Iris pigment epithelial cell (primary cell): Measurements from ENCODE around the gene PLGRKT.
"Not testable (repeated sequence)": the region's sequence is repeated elsewhere in the genome, so short reads cannot be mapped to it uniquely, and the experiment has no call there.

Source experiments
- DNase-seq: peaks from one replicate; pipeline ENCODE4 v3.0.0-alpha.2; 2011; ENCODE audit warnings: low read depth

The PLGRKT gene

DNA sequence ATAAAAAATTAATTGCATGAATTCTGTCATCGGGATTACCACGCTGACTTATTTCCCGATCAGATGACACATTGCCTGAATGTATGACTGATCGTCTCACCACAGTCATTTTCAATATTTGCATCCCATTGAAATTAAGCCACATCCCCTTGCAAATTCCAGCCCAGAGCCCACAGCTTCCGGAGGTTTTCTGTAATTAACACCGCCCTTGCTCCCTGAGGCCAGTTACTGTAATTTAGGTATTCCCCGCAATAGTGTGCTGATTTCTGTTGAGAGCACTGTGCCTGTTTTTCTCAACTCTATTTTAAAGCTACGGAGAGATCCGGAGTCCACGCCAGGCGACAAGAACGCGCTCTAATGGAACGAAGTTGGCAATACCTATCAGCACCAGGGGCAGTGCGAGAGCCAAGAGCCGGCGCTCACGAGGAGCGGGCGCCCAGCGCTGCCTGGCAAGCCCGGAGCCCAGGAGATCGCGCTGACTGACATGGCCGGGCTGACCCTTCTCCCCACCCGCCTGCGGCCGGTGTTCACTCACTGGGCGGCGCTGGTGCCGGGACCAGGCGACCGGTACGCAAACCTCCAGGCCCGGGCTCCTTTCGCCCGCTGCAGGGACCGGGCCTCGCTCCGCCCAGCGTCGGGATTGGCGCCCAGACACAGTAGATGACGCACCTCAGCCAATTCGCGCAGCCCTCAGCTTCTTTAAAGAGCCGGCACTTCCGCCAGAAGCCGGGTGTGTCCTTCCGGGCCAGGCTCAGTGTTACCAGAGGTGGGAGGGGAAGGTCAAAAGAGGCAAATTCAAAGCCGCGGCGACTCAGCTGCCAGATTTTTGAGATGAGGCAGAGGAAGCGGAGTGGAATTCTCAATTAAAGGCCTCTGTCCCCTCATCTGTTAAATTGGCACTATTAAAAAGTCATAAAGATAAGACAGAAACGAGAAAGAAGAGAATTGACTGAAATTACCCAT, at the start of gene PLGRKT:
PLGRKT (minus strand) TSS at position 672 of the 963 bp plus-strand sequence. CDS start 5,948 bp downstream, outside the sequence.
- DNase-seq, result peak; percentile 93

DNA sequence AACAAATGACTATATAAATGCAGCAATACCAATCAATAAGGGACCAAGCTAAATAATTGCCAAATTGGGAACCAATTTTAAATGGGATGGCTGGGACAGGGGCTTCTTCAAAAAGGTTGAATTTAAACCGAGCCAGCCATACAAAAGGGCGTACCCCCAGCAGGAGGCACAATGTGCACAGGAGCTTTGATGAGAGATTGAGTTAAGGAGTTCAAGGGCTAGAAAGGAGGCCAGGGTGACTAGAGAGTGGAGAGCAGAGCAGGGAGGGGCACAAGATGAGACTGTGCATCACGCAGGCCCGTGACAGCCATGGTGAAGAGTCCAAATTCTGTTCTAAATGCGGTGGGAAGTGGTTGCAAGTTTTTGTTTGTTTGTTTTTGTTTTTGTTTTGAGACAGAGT, 49.3 kb upstream of the PLGRKT start:
- no peak for DNase-seq

DNA sequence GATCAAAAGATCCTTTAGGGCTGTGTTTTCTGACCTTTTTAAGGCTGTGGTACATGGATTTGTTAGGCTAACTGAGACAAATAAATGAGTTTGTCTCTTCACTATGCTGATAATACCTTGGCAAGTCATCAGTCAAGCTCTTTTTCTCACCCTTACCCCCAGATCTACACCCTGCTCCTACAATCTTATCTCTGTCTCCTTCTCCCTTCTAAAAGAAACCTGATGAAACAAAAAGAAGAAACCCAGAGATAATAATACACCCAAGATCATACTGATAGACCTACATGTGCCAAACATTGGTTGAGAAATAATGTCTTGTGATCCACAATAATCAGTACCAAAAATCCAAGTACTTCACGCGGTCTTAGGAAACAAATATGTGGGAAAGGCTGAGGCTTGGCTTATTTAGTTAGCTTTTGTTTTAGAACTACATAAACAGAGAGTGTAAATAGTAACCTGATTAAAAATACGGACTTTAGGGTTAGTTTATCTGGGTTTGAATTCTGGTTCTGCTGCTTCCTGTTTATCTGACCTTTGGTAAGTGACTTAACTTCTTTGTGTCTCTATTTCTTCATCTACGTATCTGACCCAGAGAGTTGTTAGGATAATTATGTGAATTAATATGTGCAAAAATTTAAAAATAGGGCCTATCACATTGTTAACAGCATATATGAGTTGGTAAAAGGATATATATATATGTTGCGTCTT, 47.8 kb upstream of the PLGRKT start:
- no peak for DNase-seq

GRCh38 chr9:5483306-5483705, 45.6 kb upstream of the PLGRKT start:
- DNase-seq, result no peak

DNA sequence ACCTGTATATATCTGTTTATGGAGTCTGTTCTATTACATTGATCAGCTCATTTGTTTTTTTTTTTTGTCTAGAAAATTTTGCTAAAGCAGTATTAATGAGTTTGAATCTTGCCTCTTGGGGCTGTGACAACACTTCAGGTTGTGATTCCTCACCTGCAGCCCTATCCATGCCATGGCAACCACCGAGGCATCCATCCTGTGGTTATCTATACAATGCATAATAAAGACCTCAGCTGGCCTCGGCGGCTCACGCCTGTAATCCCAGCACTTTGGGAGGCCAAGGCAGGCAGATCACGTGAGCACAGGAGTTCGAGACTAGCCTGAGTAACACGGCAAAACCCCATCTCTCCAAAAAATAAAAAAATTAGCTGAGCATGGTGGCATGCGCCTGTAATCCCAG, 44.5 kb upstream of the PLGRKT start:
- DNase-seq, result no peak

- DNase-seq, result no peak
Observed at GRCh38 chr9:5481322-5482040, 43.8 kb upstream of the PLGRKT start.

- no peak for DNase-seq
Observed at GRCh38 chr9:5480919-5481318, 43.2 kb upstream of the PLGRKT start.

DNA sequence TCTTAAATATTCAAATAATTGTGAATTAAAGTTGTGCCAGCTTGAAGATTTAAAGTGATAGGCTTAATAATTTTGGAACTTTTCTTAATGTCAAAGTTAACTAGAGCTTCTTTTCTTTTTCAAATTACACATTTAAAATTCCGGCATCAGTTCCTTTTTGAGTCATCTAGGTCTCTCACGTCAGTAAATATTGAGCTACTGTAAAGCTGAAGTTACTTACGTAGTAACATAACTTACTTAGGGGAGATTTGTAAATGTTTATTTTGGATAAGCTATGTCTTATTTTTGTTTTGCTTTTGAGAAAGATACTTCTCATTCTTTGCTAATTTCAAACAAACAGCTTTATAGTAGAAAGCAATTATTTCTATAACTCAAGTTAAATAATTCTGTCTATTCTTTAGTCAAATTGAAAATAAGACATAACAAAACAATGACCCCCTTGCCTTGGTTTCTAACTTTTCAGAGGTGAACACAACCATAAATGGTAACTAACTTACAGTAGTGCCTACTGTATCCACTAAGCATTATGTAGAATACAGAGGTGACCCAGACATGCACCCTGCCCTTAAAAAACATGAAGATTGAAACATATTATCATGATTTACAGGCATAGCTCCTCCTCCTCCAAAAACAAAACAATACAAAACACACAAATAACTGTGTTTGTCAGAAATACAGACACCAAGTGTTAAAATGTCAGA, 42.4 kb upstream of the PLGRKT start:
- DNase-seq, result no peak

- no peak for DNase-seq
Observed at GRCh38 chr9:5478206-5478605, 40.5 kb upstream of the PLGRKT start.

DNA sequence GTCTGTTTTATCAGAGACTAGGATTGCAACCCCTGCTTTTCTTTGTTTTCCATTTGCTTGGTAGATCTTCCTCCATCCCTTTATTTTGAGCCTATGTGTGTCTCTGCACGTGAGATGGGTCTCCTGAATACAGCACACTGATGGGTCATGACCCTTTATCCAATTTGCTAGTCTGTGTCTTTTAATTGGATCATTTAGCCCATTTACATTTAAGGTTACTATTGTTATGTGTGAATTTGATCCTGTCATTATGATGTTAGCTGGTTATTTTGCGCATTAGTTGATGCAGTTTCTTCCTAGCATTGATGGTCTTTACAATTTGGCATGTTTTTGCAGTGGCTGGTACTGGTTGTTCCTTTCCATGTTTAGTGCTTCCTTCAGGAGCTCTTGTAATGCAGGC, 37.9 kb upstream of the PLGRKT start:
- not testable (repeated sequence) for DNase-seq

DNA sequence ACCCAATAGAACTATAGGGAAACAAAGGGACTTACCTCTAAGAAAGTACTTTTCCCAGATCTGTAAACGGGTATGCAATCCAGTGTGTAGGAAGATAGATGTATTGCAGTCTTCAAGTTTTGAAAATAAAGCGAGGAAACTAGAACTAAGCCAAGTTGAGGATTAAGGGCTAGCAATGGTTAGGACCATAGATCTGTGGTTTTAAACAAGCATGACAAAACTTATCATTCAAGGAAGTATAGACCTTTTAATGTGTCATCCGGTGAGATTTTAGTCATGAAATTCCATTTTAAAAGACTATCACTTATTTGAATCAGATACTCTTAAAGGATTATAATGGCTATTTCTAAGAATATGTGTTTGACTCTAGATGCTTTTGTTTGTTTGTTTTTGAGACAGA, 33.1 kb upstream of the PLGRKT start:
- no peak for DNase-seq

DNA sequence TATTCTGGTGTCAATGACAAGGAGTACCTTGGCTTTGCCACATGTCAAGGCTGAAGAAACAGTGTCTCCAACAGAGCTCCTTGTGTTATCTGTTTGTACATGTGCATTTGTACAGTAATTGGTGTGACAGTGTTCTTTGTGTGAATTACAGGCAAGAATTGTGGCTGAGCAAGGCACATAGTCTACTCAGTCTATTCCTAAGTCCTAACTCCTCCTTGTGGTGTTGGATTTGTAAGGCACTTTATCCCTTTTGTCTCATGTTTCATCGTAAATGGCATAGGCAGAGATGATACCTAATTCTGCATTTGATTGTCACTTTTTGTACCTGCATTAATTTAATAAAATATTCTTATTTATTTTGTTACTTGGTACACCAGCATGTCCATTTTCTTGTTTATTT, 32.4 kb upstream of the PLGRKT start:
- no peak for DNase-seq

DNA sequence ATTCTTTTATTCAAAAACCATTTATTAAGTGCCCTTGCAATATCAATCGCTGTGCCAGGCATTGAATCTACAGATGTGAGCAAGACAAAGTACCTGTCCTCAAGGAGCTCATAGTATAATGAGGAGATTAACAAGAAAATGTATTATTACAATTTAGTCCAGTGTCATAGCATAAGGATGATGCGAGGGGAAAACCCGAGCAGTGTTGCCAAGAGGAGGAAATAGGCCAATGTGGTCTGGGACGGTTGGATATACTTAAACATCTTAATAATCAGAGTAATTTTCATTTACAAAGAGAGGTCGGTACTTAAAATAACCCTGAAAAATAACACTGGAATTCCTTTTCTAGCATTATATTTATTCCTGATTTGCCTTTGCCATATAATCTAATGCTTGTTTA, 31.1 kb upstream of the PLGRKT start:
- DNase-seq, result peak; percentile 34

DNA sequence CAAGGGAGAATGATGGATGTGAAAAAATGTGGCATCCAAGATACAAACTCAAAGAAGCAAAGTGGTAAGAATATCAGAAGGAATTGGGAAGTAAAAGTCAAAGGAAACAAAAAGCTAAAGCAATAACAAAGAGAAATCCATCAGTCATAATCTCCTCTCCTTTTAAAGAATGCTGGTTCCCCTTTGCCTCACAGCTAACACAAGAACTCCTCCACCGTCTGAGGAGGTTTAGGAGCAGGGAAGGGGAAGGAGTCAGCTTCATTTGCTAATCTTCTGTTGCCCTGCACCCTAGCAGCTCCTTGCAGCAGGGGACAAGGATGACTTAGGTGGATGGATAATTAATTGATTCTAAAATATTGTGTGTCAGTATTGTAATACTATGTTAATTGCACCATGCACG, 29.0 kb upstream of the PLGRKT start:
- DNase-seq, result no peak

DNA sequence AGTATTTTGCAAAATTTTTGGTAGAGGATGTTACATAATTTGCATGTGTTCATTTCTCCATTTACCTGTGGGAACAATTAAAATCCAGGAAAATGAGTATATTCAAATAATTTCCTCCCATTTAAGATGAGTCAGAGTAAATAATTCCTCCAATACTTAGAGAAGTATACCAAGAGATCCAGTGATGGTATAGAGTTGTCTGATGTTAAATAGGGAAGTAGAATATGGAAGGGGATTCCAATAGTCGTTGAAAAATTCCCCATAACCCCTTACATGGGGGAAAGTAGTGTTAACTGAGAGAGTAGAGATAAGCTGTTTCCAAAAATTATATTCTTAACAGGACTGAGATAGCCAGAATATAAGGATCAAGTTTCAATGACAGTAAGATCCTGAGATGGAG, 28.3 kb upstream of the PLGRKT start:
- DNase-seq, result no peak

DNA sequence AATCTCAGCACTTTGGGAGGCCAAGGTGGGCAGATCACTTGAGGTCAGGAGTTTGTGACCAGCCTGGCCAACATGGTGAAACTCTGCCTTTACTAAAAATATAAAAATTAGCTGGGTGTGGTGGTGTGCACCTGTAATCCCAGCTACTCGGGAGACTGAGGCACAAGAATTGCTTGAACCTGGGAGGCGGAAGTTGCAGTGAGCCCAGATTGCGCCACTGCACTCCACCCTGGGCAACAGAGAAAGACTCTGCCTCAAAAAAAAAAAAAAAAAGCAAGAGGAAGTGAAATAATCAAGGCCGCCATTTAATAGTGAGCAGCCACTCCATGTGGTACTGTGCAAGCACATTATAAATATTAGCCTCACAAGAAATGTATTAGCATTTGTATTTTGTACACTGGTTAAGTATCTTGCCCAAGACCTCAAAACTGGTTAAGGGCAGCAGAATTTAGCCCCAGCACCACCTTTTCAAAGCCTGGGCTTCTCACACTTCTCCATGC, 27.2 kb upstream of the PLGRKT start:
- DNase-seq, result not testable (repeated sequence)

DNA sequence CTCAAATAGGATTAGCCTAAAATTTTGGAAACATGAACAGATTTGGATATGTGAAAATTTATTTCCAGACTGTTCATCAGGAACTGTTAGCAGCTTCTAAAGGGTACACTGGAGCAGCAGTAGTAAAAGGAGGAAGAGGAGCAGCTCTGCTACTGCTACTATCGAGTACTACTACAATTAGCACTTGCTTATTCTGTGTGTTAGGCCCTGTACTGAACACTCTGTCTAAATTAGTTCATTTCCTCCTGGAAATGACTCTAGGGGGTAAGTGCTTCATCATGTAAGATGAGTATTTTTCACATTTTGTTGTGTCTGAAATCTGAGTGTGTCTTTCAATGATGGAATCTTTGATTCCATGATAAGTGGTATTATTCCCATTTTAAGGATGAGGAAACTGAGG, 22.4 kb upstream of the PLGRKT start:
- no peak for DNase-seq

- DNase-seq, result peak; percentile 75
Observed at GRCh38 chr9:5459289-5459829, 21.6 kb upstream of the PLGRKT start.

DNA sequence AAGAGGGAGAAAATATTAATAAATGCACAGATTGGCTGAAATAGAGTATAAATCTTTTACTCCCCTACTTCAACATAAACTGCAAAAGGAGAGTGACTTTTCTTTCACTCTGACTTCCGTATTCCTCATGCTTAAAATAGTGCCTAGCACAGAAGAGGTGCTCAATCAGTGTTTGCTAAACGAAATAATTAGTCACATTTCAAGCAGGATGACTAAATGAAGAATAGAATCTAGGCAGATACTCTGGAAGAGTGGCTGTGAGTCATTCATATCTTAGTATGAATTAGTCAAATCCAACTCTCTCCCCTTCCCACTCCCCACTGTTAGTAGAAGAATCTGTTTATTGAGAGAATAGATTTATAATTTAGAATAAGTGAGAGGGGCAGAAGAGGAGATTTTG, 17.5 kb upstream of the PLGRKT start:
- peak; percentile 77 for DNase-seq

DNA sequence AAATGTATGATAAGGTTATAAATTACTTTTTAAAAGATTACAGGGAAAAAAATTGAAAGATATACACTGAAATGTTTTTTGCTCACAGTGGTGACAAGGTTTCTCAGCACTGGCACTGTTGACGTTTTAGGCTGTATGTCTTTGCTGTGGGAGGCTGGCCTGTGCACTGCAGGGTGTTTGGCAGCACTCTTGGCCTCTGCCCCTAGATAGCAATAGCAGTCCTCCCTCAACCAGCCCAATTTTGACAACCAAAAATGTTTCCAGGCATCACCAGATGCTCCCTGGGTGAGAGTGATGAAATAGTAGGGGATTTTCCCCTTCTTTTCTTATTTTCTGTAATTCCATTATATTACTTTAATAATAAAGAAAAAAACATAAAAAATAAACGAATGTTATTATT, 15.9 kb upstream of the PLGRKT start:
- DNase-seq, result no peak

DNA sequence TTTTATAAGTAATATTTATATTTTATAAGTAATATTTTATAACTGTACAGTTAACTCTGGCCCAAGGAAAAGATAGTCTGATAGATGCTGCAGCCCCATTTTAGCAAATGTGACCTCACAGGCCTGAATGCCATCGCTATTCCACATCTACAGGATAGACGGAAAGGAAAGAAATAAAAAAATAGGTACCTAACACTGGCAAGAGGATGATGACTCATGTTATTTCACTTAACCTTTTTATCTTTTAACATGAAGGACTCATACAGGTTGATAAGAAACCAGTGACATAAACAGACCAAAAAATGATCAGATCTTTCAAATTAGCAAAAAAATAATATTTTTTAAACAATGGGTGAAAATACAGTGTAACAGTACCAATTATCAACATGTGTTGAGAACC, 15.3 kb upstream of the PLGRKT start:
- no peak for DNase-seq

GRCh38 chr9:5452286-5452609, 14.5 kb upstream of the PLGRKT start:
- DNase-seq, result no peak
